Parathyroid adenoma (tissue), 2 donors: ENCODE data around the gene FAM20C.

Experiments used
- H2AFZ ChIP-seq: fragments of 300-600 bp; sonication (generic); one replicate; pipeline ENCODE4 v1.7.0; 2017; ENCODE audit warnings: antibody characterized with exemption, mild to moderate bottlenecking
- H3K27ac ChIP-seq: fragments of 300-600 bp; sonication (generic); one replicate; pipeline ENCODE4 v1.7.0; 2017
- H3K27me3 ChIP-seq: fragments of 300-600 bp; sonication (generic); one replicate; pipeline ENCODE4 v1.7.0; 2017; ENCODE audit warnings: low read length; ENCODE audit not compliant: control insufficient read depth, insufficient read depth
- H3K36me3 ChIP-seq: fragments of 300-600 bp; sonication (generic); one replicate; pipeline ENCODE4 v1.7.0; 2017; ENCODE audit warnings: low read length; ENCODE audit not compliant: control insufficient read depth, insufficient read depth
- H3K4me1 ChIP-seq: fragments of 300-600 bp; sonication (generic); one replicate; pipeline ENCODE4 v1.7.0; 2017; ENCODE audit warnings: control low read depth
- H3K4me2 ChIP-seq: fragments of 300-600 bp; sonication (generic); one replicate; pipeline ENCODE4 v1.7.0; 2017; ENCODE audit warnings: low read length
- H3K4me3 ChIP-seq: fragments of 300-600 bp; sonication (generic); one replicate; pipeline ENCODE4 v1.7.0; 2017; ENCODE audit warnings: low read depth, low read length
- H3K79me2 ChIP-seq: fragments of 300-600 bp; sonication (generic); one replicate; pipeline ENCODE4 v1.7.0; 2017; ENCODE audit warnings: control low read depth
- H3K9ac ChIP-seq: fragments of 300-600 bp; sonication (generic); one replicate; pipeline ENCODE4 v1.7.0; 2017; ENCODE audit warnings: mild to moderate bottlenecking
- H3K9me3 ChIP-seq: fragments of 300-600 bp; sonication (generic); one replicate; pipeline ENCODE4 v1.7.0; 2017; ENCODE audit warnings: low read length; ENCODE audit not compliant: control insufficient read depth
- TF ChIP-seq, protein P1 (sequence below): fragments of 300-600 bp; sonication (generic); IDR thresholded peaks from one replicate; pipeline ENCODE4 v1.7.0; 2017; ENCODE audit warnings: antibody characterized with exemption, mild to moderate bottlenecking
- donor health status: primary hyperparathyroidism.

The FAM20C gene

GRCh38 chr7:183496-184292 is 8.7 kb upstream of the FAM20C start:
- no peak overlapping the region for H3K27ac ChIP-seq
- no peak overlapping the region for H3K9ac ChIP-seq
- no peaks in the 10 kb centered on the region for H3K36me3 ChIP-seq
- TF ChIP-seq, protein P1, sequence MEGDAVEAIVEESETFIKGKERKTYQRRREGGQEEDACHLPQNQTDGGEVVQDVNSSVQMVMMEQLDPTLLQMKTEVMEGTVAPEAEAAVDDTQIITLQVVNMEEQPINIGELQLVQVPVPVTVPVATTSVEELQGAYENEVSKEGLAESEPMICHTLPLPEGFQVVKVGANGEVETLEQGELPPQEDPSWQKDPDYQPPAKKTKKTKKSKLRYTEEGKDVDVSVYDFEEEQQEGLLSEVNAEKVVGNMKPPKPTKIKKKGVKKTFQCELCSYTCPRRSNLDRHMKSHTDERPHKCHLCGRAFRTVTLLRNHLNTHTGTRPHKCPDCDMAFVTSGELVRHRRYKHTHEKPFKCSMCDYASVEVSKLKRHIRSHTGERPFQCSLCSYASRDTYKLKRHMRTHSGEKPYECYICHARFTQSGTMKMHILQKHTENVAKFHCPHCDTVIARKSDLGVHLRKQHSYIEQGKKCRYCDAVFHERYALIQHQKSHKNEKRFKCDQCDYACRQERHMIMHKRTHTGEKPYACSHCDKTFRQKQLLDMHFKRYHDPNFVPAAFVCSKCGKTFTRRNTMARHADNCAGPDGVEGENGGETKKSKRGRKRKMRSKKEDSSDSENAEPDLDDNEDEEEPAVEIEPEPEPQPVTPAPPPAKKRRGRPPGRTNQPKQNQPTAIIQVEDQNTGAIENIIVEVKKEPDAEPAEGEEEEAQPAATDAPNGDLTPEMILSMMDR: no peak
- H3K27me3 ChIP-seq: no peaks in the 10 kb centered on the region
- no peak overlapping the region for H3K4me3 ChIP-seq
- H3K9me3 ChIP-seq: no peaks in the 10 kb centered on the region
- H3K4me2 ChIP-seq: no peak overlapping the region
- no peaks in the 10 kb centered on the region for H3K4me1 ChIP-seq
- no peaks in the 10 kb centered on the region for H3K79me2 ChIP-seq
- no peak overlapping the region for H2AFZ ChIP-seq

DNA sequence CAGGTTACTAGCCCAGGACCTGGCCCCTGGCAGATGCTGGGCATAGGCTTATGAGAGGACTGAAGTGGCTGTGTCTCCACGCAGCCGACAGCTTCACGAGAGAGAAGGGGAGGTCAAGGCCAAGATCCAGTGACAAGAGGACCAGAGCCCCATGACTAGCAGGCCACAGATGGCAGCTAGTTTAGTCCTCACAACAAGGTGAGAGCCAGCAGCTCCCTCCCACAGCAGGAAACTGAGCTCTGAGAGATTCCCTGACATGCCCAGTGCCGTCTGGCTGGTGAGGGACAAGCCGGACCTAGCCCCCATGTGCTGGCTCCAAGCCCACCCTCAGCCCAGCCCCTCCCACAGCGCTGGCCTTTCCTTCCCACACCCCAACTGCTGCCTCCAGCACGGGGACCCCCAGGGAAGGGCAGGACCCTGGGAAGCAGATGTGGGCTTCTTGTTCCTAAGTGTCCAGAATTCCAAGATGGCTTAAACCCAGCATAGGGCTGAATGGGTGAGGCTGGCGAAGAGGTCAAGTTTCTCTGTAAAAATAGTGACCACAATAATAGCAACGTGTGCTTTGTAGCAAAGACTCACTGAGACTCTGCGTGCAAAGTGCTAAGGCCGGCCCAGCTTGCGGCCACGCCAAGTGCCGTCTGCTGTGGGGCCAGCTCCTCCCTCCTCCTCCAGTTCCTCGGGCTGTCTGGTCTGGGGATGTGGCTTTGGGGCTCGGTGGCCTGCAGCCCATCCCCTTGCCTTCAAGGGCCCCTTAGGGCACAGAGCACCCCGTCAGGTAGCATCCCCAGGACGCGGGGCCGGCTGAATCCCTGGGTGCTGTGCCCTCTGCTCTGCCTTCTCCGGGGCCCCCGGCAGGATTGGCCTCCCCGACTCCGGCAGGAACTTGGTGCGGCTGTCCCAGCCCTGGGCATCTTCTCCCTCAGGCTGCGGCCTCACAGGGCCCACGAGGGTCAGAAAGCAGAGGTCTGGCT is 7.8 kb upstream of the FAM20C start:
- no peaks in the 10 kb centered on the region for H3K9me3 ChIP-seq

DNA sequence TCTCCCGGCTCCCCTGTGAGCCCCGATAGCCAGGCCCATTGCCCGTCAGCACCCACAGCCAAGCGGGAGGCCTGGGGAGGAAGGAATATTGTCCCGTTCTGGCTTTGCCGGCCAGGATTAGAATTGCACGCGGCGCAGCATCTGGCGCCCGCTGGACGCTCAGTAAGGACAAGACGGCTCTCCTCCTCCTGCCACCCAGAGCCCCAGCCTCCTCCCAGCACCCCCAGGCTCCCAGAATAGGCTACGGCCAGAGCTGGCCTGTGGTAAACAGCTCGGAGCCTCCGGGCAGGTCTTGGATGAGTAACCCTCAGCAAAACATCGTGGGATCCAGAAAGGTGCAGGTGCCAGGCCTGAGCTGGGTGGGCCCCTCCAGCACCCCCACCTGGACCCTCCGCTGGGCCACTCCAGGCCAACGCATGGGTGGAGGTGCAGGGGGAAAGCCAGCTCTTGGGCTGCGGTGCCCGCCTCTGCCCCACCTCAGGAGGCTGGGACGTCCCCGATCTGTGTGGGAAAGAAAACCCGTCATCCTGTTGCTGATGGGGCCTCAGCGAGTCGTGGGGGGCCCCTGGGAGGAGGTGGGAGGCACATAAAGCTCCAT is 5.8 kb upstream of the FAM20C start:
- Histone ChIP-seq H3K4me1 (no peaks in the 10 kb centered on the region), H3K27ac (no peak overlapping the region)

More for the DNA sequence above, 7.8 kb upstream of the FAM20C start:
- TF ChIP-seq, protein P1: no peak
- H3K79me2 ChIP-seq: no peaks in the 10 kb centered on the region
- no peak overlapping the region for H3K9ac ChIP-seq
- H2AFZ ChIP-seq: no peak overlapping the region
- H3K27ac ChIP-seq: no peak overlapping the region
- no peak overlapping the region for H3K4me3 ChIP-seq
- no peaks in the 10 kb centered on the region for H3K36me3 ChIP-seq
- H3K27me3 ChIP-seq: no peaks in the 10 kb centered on the region
- H3K4me2 ChIP-seq: no peak overlapping the region
- H3K4me1 ChIP-seq: no peaks in the 10 kb centered on the region

DNA sequence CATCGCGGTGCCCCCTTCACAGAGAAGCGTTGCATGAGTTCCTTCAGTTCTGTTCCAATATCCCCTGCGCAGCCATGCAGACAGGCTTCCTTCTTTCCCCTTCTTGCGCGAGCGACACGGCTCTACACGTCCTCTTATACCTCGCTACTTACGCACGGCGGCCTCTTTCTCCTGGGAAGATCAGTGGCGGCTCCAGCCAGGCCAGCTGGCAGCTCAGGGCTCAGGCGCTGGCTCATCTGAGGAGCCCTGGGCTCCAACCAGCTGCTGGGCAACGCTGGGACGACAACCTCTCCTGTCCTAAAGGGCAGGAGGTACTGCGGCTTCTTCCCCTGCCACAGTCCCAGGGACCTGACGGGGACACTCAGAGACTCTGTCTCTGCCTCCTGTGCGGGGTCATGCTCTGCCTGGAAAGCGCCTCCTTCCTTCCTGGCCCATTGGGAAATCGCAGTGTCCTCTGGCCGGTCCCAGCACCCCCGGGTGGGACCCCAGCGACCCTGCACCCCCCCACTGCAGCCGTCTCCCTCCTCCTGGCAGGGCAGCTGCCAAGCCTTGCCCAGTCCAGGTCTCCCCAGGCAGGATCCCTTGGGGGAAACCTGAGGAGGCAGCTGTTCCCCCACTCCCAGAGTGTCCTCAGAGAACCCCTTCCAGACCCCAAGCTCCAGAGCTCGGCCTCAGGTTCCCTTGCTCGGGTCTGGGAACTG is 5.0 kb upstream of the FAM20C start:
- H3K9me3 ChIP-seq: no peaks in the 10 kb centered on the region
- no peak overlapping the region for H3K4me3 ChIP-seq
- no peaks in the 10 kb centered on the region for H3K79me2 ChIP-seq
- no peak overlapping the region for H3K27ac ChIP-seq
- H3K4me1 ChIP-seq: no peaks in the 10 kb centered on the region
- no peak overlapping the region for H3K9ac ChIP-seq
- no peak overlapping the region for H3K4me2 ChIP-seq
- no peak overlapping the region for H2AFZ ChIP-seq
- no peaks in the 10 kb centered on the region for H3K36me3 ChIP-seq
- TF ChIP-seq, protein P1: no peak
- H3K27me3 ChIP-seq: no peaks in the 10 kb centered on the region

More for the DNA sequence above, 5.8 kb upstream of the FAM20C start:
- Histone ChIP-seq H3K27me3 (no peaks in the 10 kb centered on the region), H3K4me3 (no peak overlapping the region), H3K79me2 (no peaks in the 10 kb centered on the region), H2AFZ (no peak overlapping the region), H3K4me2 (no peak overlapping the region), H3K9ac (no peak overlapping the region), H3K36me3 (no peaks in the 10 kb centered on the region), H3K9me3 (no peaks in the 10 kb centered on the region)
- TF ChIP-seq, protein P1: no peak
